NK-92 treated with Interleukin-12 subunit alpha and Interleukin-12 subunit beta, amount 100 ng/mL, for 24 hours (cell line): ENCODE data around the gene C9orf78.

Source experiments
- DNase-seq: peaks from one replicate; lab custom pipeline; 2025; lab: John Stamatoyannopoulos, UW

The C9orf78 gene

GRCh38 chr9:129868023-129868871 is 33.2 kb upstream of the C9orf78 start:
- DNase-seq, result no peak

GRCh38 chr9:129867136-129868022 is 32.3 kb upstream of the C9orf78 start:
- no peak for DNase-seq

GRCh38 chr9:129866394-129867135 is 31.5 kb upstream of the C9orf78 start:
- DNase-seq, result no peak

GRCh38 chr9:129865668-129866320 is 30.7 kb upstream of the C9orf78 start:
- DNase-seq, result no peak

- no peak for DNase-seq
Observed at GRCh38 chr9:129864991-129865647, 30.0 kb upstream of the C9orf78 start.

GRCh38 chr9:129863059-129863690 is 28.1 kb upstream of the C9orf78 start:
- DNase-seq, result peak; percentile 79

GRCh38 chr9:129861447-129861827 is 26.4 kb upstream of the C9orf78 start:
- DNase-seq, result no peak

GRCh38 chr9:129860653-129861446 is 25.8 kb upstream of the C9orf78 start:
- DNase-seq, result peak; percentile 25

GRCh38 chr9:129858167-129858962 is 23.3 kb upstream of the C9orf78 start:
- DNase-seq, result no peak

GRCh38 chr9:129857207-129857606 is 22.1 kb upstream of the C9orf78 start:
- DNase-seq, result no peak

GRCh38 chr9:129854588-129855110 is 19.6 kb upstream of the C9orf78 start:
- DNase-seq, result no peak

GRCh38 chr9:129853614-129854013 is 18.5 kb upstream of the C9orf78 start:
- DNase-seq, result no peak

- DNase-seq, result no peak
Observed at GRCh38 chr9:129852579-129852978, 17.5 kb upstream of the C9orf78 start.

- no peak for DNase-seq
Observed at GRCh38 chr9:129851821-129852220, 16.7 kb upstream of the C9orf78 start.

GRCh38 chr9:129850821-129851550 is 15.9 kb upstream of the C9orf78 start:
- DNase-seq, result no peak

- no peak for DNase-seq
Observed at GRCh38 chr9:129849901-129850300, 14.8 kb upstream of the C9orf78 start.

GRCh38 chr9:129848712-129849441 is 13.8 kb upstream of the C9orf78 start:
- no peak for DNase-seq
